Occipital lobe (tissue), 2 donors: ENCODE data around the gene RGS13. TPM values are rescaled to one million over a fixed set of nuclear protein-coding genes. Genes with fewer than 3 reads are reported as not detected.

Source experiments
- DNase-seq: peaks from one replicate; lab custom pipeline; 2025; lab: John Stamatoyannopoulos, UW
- total RNA-seq: library from RNA; depleted of rRNA; stranded (reverse); fragments of >200 nt; gene quantifications from one replicate; pipeline ENCODE4 v1.2.3, GENCODE V29; 2014

RGS13 gene
- total RNA-seq, 1 donor from 2014 or later = not detected

- DNase-seq = no peak
Measured at GRCh38 chr1:192626366-192627179, 9.4 kb upstream of the RGS13 start.

GRCh38 chr1:192627901-192628300 lies 8.0 kb upstream of the RGS13 start:
- DNase-seq = no peak

GRCh38 chr1:192628396-192629057 lies 7.4 kb upstream of the RGS13 start:
- DNase-seq = no peak

GRCh38 chr1:192629612-192630011 lies 6.3 kb upstream of the RGS13 start:
- no peak for DNase-seq

- DNase-seq = no peak
Measured at GRCh38 chr1:192630521-192631287, 5.2 kb upstream of the RGS13 start.

- DNase-seq = no peak
Measured at GRCh38 chr1:192631749-192632148, 4.2 kb upstream of the RGS13 start.

GRCh38 chr1:192632188-192632587 lies 3.8 kb upstream of the RGS13 start:
- DNase-seq = no peak

- no peak for DNase-seq
Measured at GRCh38 chr1:192632641-192633532, 3.1 kb upstream of the RGS13 start.

GRCh38 chr1:192633533-192634253 lies 2.3 kb upstream of the RGS13 start:
- no peak for DNase-seq

- DNase-seq = no peak
Measured at GRCh38 chr1:192635041-192635440, 906 bp upstream of the RGS13 start.

GRCh38 chr1:192639607-192640368 lies 3.8 kb downstream of the RGS13 start:
- no peak for DNase-seq

- DNase-seq = no peak
Measured at GRCh38 chr1:192652159-192652558, 16.2 kb downstream of the RGS13 start.

GRCh38 chr1:192654120-192654519 lies 18.2 kb downstream of the RGS13 start:
- no peak for DNase-seq

GRCh38 chr1:192654591-192655251 lies 18.8 kb downstream of the RGS13 start:
- DNase-seq = no peak

GRCh38 chr1:192657760-192658159 lies 21.8 kb downstream of the RGS13 start:
- DNase-seq = no peak

GRCh38 chr1:192658255-192658654 lies 22.3 kb downstream of the RGS13 start:
- no peak for DNase-seq

GRCh38 chr1:192660613-192661012 lies 24.7 kb downstream of the RGS13 start:
- DNase-seq = no peak

GRCh38 chr1:192668409-192668983 lies 32.5 kb downstream of the RGS13 start:
- DNase-seq = no peak

GRCh38 chr1:192669174-192669573 lies 33.2 kb downstream of the RGS13 start:
- DNase-seq = no peak
